Measurements from ENCODE around the gene PDCD4. TPM values are rescaled to one million over a fixed set of nuclear protein-coding genes. Genes with fewer than 3 reads are reported as not detected.

PDCD4 gene
- total and polyA plus RNA-seq, 2 of the 4 experiments (the other 2 are of a cell fraction) = 10.9 to 49.7 TPM

- in situ Hi-C loops (cut with MboI; ENCODE audit: low sequenced_read_pairs) = no loop called here
- POLR2A ChIA-PET (ENCODE audit: unreplicated experiment) = interaction anchor here (1.0 kb wide), 1 partner anchor 15 kb away, joined by 6 read pairs; no protein-coding TSS in a partner anchor
These were observed 73.2 kb downstream of the PDCD4 start for GRCh38 chr10:110944792-110945396.

More at GRCh38 chr10:110944792-110945396, 73.2 kb downstream of the PDCD4 start:
- Histone ChIP-seq H2AK9ac (replicated peaks; ENCODE audit: low read depth, low read length, poor library complexity) (no peak overlapping the region), H3K79me1 (ENCODE audit: low read depth in 1 of 2, low read length in 2 of 2) (peaks cover 35 to 58% of the 10 kb centered on the region in 2 experiments), H2BK15ac (ENCODE audit: low read depth, low read length) (no peak overlapping the region), H3K27ac (ENCODE audit: insufficient read depth, low read length) (no peak overlapping the region), H3K9me1 (ENCODE audit: insufficient read depth, low read length) (peaks cover 7% of the 10 kb centered on the region; the same call in 1 of the 2 replicates), H3K27me3 (ENCODE audit: control insufficient read depth, insufficient read depth, low read length) (no peaks in the 10 kb centered on the region), H3K4me2 (ENCODE audit: low read depth, low read length) (no peak overlapping the region), H3K18ac (ENCODE audit: low read depth, low read length) (no peak overlapping the region), H4K91ac (ENCODE audit: insufficient read depth, low read depth, low read length) (no peak overlapping the region), H4K5ac (ENCODE audit: low read depth, low read length) (no peak overlapping the region), H3K14ac (replicated peaks; ENCODE audit: low read depth, low read length) (no peak overlapping the region), H3K9me3 (ENCODE audit: control insufficient read depth, insufficient read depth, low read length) (no peaks in the 10 kb centered on the region), H3K36me3 (ENCODE audit: control insufficient read depth, insufficient read depth, low read length) (peaks cover 9% of the 10 kb centered on the region), H3K4ac (ENCODE audit: low read depth, low read length) (no peak overlapping the region), H2BK5ac (ENCODE audit: low read depth, low read length, poor library complexity, severe bottlenecking) (no peak overlapping the region), H3K9ac (ENCODE audit: low read depth, low read length) (no peak overlapping the region), H2AFZ (replicated peaks; ENCODE audit: low read length, poor library complexity) (no peak overlapping the region), H2BK20ac (ENCODE audit: low read depth, low read length) (no peak overlapping the region), H3K56ac (ENCODE audit: extremely low read depth, insufficient read depth, low read length) (no peak overlapping the region), H4K8ac (ENCODE audit: low read depth in 2 of 2, low read length in 2 of 2) (no peak overlapping the region), H3K4me3 (ENCODE audit: insufficient read depth, low read depth, low read length) (no peak overlapping the region), H2BK120ac (ENCODE audit: low read depth, low read length) (no peak overlapping the region), H4K20me1 (ENCODE audit: insufficient read depth, low read length) (peaks cover 29% of the 10 kb centered on the region), H2AK5ac (ENCODE audit: low read depth, low read length) (no peak overlapping the region), H3K23ac (ENCODE audit: low read depth, low read length) (0 out of 2 replicates have a peak overlapping the region, but pooled peaks have one; percentile 3), H3K4me1 (ENCODE audit: control insufficient read depth, insufficient read depth, low read length) (peaks cover 4% of the 10 kb centered on the region)
- 83% methylated on average over 2 of the region's 5 CpGs; no CpG with 5 or more reads in 1 of the 2 experiments for WGBS, 2 experiments (ENCODE audit: extremely low coverage in 2 of 2, insufficient read length in 1 of 2)
- BruUV-seq (replicated peaks) = no TSS peak
- DNase-seq (no peak), ATAC-seq (ENCODE audit: low read depth) (no peak)
- dilution Hi-C loops (cut with HindIII; ENCODE audit: low sequenced_read_pairs, unreplicated experiment) (no loop called here), intact Hi-C loops (cut with micrococcal nuclease) (no loop called here)
- CTCF ChIA-PET = no interaction called here
- TF ChIP-seq RFX5 (IDR thresholded peaks at IDR 0.05; ENCODE audit: low read depth, low read length) (no peak), CHD1 (IDR thresholded peaks at IDR 0.05; ENCODE audit: low read depth, low read length) (no peak), NFE2L2 (IDR thresholded peaks at IDR 0.05; ENCODE audit: low read depth, low read length) (no peak), SMC3 (IDR thresholded peaks at IDR 0.05; ENCODE audit: low read depth, low read length) (no peak), CEBPB (IDR thresholded peaks at IDR 0.05; ENCODE audit: low read depth, low read length) (no peak), RAD21 (IDR thresholded peaks at IDR 0.05; ENCODE audit: low read length) (no peak), MAZ (IDR thresholded peaks at IDR 0.05; ENCODE audit: borderline replicate concordance, low read depth, low read length) (no peak)

Data from IMR-90 (cell line).